HG03060 (cell line): Measurements from ENCODE around the gene CTTN.
"Not testable (repeated sequence)": the region's sequence is repeated elsewhere in the genome, so short reads cannot be mapped to it uniquely, and the experiment has no call there.

Experiments
- ATAC-seq: cut with Tn5 transposase; IDR thresholded peaks from one replicate; pipeline ENCODE4 v1.9.1; 2021; ENCODE audit warnings: low read depth, moderate number of reproducible peaks; ENCODE audit not compliant: unreplicated experiment

Gene CTTN

GRCh38 chr11:70407814-70408213 lies 9.5 kb downstream of the CTTN start:
- no peak for ATAC-seq

GRCh38 chr11:70408326-70408725 lies 10.0 kb downstream of the CTTN start:
- not testable (repeated sequence) for ATAC-seq

- ATAC-seq: no peak
These were observed 11.1 kb downstream of the CTTN start for GRCh38 chr11:70409437-70409836.

DNA sequence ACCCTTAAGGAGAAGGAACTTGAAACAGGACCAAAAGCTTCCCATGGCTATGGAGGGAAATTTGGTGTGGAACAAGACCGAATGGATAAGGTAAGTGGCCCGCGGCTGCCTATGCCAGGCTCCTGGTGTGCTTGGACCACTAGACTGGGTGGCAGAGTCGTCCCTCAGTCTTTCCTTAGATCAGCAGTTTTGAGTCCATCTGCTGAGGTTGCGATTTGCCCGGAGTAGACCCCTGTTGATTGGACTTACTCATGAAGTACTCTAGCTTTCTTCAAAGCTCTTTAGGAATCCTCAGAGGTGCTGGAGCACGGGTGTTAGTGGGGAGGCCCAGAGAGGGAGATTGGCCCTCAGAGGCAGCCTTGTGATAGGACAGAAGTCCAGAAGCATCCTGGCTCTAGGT lies 11.5 kb downstream of the CTTN start:
- no peak for ATAC-seq

GRCh38 chr11:70410276-70411205 lies 12.2 kb downstream of the CTTN start:
- no peak for ATAC-seq

GRCh38 chr11:70411713-70412452 lies 13.6 kb downstream of the CTTN start:
- ATAC-seq: no peak

DNA sequence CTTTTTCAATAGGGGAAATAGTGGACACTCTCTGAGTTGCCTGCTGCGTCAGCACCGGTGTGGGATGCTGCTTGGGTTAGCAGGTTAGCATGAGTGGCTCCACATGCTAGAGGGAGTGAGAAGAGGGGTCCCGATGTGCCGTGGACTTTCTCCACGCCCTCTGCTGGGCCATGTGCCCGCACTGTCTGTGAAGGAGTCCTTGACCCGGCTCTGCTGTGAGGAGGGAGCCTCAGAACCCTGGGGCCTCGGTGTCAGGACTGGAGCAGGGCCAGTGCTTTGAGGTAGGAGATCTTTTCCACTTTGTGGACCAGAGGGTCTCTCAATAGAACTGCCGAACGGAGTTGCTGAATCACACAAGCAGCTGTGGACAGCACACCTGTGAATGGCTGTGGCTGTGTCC lies 14.8 kb downstream of the CTTN start:
- ATAC-seq: no peak

- no peak for ATAC-seq
These were observed 16.2 kb downstream of the CTTN start for GRCh38 chr11:70414341-70415100.

DNA sequence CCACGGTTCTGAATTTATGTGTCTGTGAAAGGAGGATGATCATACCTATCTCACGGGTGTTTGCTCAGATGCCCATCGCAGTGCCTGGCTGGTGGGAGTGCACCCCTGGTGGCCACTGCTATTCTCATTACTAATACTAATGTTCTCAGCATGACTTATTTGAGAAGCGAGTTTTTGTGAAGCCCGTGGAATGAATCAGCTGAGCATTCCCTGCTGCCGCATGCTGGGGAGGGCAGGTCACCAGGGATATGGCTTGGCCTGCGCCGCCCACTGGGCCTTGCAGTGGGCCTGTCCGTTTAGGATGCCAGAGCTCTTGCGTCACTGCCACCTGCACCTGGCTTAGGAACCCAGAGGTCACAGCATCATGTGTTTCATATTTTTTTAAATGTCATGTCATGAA lies 16.9 kb downstream of the CTTN start:
- no peak for ATAC-seq

DNA sequence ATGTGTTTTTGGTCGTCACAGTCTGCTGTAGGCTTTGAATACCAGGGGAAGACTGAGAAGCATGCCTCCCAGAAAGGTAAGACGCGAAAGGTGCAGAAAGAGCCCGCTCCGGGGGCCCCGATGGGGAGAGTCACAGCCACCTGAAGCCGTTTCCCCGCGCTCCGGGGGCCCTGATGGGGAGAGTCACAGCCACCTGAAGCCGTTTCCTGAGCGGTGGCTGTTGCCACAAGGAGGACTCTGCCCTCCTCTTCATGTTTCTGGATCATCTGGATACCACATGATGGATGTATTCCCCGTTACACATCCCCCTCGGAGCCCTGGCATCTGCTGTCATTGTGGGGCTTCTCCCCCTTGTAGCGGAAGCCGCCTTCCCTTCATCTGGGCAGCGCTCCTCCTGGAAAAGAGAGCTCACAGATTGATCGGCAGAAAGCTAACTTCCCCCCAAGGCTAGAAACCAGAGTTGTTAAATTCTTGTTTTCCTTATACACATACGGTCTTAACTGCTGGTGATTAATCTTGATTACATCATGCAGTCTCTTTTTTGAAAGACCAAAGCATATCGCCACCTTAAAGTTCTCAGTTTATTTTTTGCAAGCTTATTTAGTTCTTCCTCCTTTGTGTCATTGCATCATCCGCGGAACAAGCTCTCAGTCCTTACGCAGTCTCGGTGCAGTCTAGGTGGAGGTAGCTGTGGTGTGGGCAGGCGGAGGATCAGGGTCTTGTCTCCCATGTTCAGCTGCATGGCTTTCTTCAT lies 17.5 kb downstream of the CTTN start:
- no peak for ATAC-seq

DNA sequence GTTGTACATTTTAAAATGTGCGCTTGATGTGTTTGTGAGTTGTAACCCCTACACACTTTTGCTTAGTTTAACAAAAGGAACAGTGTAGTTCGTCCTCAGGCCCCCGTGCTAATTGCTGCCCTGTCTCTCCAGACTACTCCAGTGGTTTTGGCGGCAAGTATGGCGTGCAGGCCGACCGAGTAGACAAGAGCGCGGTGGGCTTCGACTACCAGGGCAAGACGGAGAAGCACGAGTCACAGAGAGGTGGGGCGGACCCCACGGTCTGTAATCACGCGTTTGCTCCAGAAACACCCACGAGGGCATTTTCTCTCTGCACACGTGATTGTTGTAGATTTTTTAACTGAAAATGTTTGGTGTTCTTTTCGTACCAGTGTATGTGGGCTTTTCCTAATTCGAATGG lies 18.6 kb downstream of the CTTN start:
- no peak for ATAC-seq

GRCh38 chr11:70418130-70418529 lies 19.8 kb downstream of the CTTN start:
- no peak for ATAC-seq

DNA sequence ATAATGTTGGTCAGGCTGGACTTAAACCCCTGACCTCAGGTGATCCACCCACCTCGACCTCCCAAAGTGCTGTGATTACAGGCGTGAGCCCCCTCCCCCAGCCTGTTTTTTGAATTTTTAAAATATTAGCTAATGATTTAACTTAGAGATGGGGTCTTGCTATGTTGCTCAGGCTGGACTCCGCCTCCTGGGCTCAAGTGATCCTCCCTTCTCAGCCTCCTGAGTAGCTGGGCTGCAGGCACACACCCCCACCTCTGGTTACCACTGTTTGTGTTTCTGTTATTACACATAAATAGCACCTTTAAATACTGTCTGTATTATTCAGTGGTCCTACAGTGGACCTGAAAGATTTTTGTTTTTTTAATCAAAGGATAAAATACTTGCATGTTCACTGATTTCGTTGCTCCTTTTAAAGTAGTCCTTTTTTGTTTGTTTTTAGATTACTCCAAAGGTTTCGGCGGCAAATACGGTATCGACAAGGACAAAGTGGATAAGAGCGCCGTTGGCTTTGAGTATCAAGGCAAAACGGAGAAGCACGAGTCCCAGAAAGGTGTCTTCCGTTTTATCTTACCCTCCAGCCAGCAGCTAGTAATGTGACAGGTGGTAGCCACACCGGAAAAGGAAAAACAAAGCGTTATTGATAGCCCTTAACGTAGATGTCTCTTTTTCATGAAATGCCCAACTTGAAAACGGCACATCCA lies 21.1 kb downstream of the CTTN start:
- no peak for ATAC-seq

GRCh38 chr11:70420008-70420464 lies 21.7 kb downstream of the CTTN start:
- ATAC-seq: no peak

GRCh38 chr11:70420496-70420895 lies 22.2 kb downstream of the CTTN start:
- no peak for ATAC-seq

GRCh38 chr11:70421123-70421522 lies 22.8 kb downstream of the CTTN start:
- ATAC-seq: no peak

DNA sequence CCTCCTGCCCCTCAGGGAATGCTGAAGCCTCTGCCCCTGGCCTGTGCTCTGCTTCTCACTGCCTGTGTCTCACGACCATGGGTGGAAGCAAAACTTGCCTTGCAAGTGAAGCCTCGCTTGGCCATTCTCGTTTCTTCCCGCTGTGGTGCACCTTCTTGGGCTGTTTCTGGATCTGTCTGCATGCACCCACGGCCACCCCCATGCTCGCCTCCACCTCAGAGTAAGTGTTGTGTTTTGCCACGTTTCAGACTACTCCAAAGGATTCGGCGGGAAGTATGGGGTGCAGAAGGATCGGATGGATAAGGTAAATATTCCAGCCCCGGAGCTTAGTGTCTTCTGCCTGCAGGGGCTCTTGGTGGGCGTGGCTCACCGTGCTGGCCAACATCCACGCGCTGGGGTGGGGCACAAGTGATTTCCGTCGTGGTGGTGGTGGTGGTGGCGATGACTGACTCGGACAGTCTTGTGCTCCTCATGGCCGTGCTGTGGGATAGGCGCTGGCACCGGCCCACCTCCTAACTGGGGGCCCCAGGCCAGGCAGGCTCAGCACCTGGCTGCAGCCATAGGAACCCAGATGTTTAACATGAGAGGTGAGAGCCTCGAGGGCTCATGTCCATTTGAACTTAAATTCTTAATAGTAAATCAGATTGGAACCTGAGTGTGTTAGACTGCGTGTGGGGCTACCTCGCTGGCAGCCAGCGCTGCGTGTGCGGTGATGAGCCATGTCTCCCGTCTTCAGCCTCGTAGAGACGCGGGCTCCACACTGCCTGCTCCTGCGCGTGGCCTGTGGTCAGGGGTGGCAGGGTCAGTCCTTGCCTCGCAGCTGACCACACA lies 24.6 kb downstream of the CTTN start:
- no peak for ATAC-seq
